Left hindlimb (tissue), 1 donor: ENCODE data around the gene SERPINB2.

Experiments used
- DNase-seq: peaks from one replicate; pipeline ENCODE4 v3.0.0-alpha.2; 2018

The SERPINB2 gene

GRCh38 chr18:63887424-63887823 lies at the start of gene SERPINB2:
Gene SERPINB2, plus strand, starts transcription at chr18:63887705. Its CDS starts 3,740 bp downstream, at chr18:63891445.
- no peak for DNase-seq

GRCh38 chr18:63843008-63843407 lies 44.5 kb upstream of the SERPINB2 start:
- DNase-seq = no peak

GRCh38 chr18:63844254-63844653 lies 43.3 kb upstream of the SERPINB2 start:
- DNase-seq = no peak

DNA sequence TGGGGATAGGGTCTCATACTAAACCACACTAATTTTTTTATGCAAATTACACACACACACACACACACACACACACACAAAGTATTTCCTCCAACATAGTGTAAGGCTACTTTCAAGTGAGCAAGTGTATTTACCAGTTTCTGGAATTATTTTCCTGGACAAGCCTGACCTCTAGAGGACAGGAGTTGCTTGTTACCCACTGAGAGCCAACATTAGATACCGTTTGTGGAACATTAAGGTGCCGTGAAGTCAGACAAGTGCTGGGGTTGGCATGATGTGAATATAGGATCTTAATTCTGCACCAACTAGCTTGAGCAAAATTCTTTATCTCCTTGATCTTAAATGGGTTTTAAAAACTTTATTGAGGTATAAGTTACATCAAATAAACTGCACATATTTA lies 39.3 kb upstream of the SERPINB2 start:
- DNase-seq = no peak

- no peak for DNase-seq
Measured at GRCh38 chr18:63850020-63850419, 37.5 kb upstream of the SERPINB2 start.

- no peak for DNase-seq
Measured at GRCh38 chr18:63850636-63851035, 36.9 kb upstream of the SERPINB2 start.

DNA sequence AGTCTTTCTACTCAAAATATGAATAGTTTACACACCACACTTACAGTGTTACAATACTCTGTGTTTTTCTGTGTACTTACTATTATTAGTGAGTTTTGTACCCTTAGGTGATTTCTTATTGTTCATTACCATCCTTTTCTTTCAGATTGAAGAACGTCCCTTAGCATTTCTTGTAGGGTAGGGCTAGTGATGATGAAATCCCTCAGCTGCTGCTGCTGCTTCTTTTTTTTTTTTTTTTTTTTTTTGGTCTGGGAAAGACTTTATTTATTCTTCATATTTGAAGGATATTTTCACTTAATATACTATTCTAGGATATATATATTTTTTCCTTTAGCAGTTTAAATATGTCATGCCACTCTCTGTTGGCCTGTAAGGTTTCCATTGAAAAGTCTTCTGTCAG lies 29.0 kb upstream of the SERPINB2 start:
- no peak for DNase-seq

DNA sequence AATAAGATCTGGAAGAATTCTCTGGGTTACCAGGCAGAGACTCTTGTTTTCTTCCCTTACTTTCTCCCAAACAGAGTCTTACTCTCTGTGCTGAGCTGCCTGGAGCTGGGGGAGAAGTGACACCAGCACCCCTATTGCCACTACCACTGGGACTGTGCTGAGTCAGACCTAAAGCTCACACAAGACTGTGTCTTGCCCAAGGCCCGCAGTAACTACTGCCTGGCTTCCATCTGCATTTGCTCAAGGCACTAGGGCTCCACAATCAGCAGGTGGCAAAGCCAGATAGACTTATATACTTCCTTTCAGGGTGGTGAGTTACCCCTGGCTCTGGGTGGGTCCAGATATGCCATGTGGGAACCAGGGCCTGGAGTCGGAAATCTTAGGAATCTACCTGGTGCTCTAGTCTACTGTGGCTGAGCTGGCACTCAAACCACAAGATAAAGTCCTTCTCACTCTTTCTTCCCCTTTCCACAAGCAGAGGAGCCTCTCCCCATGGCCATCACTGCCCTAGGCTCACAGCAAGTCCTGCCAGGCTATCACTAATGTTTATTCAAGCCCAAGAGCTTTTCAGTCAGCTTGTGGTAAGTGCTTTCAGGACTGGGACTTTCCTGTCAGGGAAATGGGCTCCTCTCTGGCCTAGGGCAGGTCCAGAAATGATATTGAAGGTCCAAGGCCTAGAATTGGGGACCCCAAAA lies 27.6 kb upstream of the SERPINB2 start:
- DNase-seq = no peak

DNA sequence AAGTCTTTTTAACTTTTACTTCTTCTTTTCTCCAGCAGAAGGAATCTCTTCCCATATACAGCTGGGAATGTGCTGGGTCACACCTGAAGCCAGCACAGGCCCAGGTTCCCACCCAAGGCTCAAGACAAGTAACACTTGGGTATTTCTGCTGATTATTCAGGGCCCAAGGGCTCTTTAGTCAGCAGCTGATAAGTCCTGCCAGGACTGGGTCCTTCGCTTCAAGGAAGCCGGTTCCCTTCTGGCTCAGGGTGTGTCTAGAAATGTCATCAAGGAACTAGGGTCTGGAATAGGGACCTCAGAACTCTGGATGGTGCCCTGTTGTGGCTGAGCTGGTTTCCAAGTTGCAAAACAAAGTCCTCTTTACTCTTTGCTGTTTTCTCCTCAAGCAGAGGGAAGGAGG lies 27.0 kb upstream of the SERPINB2 start:
- DNase-seq = no peak

DNA sequence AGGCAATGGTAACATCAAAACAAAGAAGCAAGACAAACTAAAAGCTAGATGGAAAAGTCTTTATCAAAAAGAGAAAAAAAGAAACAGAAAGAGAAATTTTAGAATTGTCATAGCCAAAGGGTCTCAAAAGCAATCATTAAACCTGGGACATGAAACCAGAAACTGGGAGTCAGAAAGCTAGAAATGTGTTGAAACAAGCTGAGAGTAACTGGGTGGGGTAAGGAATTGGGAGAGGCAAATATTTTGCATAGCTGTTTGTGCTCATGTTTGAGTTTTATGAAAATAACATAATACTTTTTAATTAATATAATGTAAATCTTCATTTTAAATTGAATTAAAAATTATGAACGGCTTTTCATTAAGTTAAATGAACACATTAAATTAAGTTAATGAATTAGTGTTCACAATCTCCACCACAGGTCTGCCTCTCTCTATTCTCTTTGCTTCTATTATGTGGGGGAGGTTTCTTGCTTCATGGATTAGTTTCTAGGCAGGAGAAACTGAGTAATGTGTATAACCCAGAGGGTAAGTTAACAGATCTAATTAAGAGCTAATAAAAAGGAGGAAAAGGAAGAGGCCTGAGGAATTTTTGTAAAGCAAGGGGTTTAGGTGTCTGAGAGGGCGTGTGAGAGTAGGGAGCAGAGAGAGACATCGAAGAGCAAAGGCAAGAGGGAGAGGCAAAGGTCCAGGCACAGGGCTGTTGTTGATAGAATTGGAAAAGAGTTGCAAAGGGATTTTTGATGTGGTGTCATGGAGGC lies 20.0 kb upstream of the SERPINB2 start:
- DNase-seq = no peak

- no peak for DNase-seq
Measured at GRCh38 chr18:63868546-63868945, 19.0 kb upstream of the SERPINB2 start.

GRCh38 chr18:63869374-63869773 lies 18.1 kb upstream of the SERPINB2 start:
- DNase-seq = no peak

GRCh38 chr18:63869851-63870250 lies 17.7 kb upstream of the SERPINB2 start:
- DNase-seq = no peak

DNA sequence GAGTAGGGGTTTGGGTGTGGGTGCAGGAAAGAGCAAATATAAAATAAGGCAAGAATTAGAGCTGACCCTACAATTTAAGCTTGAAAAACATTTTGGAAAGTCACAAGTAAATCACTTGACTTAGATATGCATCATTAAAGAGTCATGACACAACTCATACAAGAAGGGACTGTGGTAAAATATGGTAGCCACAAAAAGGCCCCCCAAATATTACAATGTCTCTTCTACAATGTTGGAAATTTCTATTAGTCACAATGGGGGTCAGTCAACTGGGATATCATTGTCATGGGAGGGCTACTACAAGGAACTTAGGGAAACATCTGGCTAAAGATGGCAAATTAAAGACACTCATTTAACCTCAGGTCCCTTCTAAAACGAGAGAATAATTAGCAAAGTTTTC lies 15.7 kb upstream of the SERPINB2 start:
- no peak for DNase-seq

DNA sequence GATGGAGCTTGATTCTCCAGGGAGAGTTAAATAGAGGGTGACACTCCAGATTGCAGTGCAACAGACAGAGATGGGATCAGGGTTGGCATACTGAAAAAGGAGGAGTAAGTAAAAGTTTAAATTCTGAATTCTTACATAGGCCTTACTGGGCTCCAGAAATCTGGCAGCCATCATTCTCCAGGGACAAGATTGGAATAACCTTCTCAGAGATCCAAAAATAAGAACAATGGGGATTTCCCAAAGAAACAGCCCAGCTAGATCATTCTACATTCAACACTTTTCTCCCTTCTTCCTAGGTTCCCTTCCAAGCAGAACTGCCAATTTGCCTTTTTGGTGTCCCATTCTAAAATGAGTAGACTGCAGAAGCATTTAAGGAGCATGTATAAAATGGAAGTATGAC lies 14.9 kb upstream of the SERPINB2 start:
- DNase-seq = no peak

- DNase-seq = no peak
Measured at GRCh38 chr18:63878343-63878742, 9.2 kb upstream of the SERPINB2 start.

DNA sequence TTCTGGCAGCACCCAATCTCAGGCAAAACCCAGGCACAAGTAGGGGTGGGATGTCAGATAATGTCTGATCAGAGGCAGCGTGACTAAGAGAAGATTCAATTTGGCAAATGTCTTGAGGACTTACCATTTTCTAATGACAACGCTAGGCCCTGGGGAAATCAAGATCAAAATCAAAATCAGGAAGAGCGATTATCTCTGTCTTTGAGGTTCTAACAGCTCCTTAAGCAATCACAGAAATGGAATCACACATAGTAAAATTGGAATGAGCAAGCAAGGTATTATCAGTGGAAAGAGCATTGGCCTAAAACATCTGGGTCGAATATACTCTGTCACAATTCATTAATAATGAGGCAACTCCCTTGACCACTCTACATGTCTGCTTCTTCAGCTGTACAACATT lies 8.6 kb upstream of the SERPINB2 start:
- DNase-seq = no peak

GRCh38 chr18:63879709-63880108 lies 7.8 kb upstream of the SERPINB2 start:
- DNase-seq = no peak

DNA sequence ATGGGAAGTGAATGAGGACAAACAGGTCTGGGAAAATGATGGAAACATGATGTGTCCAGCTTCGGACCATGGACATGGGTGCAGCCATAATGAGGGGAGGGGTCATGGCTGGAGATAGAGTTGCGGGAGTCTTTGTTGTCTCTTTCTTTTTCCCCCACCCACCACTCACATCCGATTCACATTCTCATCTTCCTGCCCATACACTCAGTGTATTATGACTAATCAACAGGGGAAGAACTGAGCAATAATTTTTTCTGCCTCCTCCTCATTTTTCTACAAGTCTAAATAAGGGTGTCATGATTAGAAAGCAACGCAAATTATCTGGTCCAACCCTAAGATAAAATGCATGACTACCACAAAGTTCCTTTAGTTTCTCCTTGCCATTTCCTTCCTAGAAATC lies 5.7 kb upstream of the SERPINB2 start:
- DNase-seq = no peak

- no peak for DNase-seq
Measured at GRCh38 chr18:63882333-63883141, 5.0 kb upstream of the SERPINB2 start.

- DNase-seq = no peak
Measured at GRCh38 chr18:63883617-63884016, 3.9 kb upstream of the SERPINB2 start.

DNA sequence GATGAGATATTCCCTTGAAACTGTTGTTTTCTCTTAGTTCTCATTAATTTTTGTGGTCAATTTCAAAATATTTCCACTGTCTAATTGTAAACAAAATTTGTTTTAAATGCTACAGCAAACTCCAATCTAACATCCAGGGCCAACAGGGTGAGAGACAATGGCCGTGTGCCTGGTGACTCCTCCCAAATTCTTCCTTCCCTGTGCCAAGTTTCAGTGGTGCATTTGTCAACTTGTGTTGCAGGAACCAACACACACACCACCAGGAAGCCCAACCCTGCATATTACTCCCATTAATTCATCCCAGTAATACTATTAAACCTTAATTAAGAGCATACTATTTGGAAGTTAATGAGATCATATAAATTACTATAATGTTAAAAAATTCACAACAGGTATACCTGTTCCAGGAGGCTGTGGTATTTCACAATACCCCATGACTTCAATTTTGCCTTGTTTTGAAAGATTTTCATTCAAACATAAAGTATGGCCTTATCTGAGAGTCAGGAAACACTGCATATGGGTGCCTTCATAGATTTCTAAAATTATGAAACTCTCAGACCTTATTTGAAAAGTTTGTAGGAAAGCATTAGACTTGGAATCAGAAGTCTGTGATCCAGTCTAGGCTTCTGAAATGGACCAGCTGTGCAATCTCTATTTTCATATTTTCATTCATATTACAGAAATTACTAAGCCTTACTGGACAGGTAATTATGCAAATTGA lies 1.1 kb downstream of the SERPINB2 start:
- no peak for DNase-seq

DNA sequence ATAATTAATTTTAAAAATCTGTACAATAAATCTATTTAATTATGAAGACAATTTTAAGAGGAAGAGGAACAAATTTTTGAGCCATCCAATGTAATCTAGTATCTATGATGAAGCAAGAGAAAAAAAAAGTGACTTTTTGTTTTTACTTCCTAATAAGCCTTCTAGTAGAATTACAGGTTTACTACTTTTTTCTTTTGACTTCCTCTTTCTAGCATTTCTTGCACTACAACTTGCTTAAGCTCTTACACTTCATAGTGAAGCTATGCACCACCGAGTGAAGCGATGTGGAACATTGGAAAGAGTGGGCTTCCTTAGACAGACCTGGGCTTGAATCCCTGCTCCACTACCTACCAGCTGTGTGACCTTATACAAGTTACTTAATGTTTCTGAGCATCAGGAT lies 2.1 kb downstream of the SERPINB2 start:
- DNase-seq = no peak
